PFSK-1 (cell line): ENCODE results near the gene PLEKHG1.

Experiments
- POLR2AphosphoS5 ChIP-seq: IDR thresholded peaks from 2 replicates; pipeline ENCODE4 v1.6.1; 2012; ENCODE audit warnings: low read depth, mild to moderate bottlenecking, control low read depth, low read length, moderate library complexity
- REST ChIP-seq, 2 experiments: IDR thresholded peaks; 2 replicates each; pipeline versions ENCODE4 v1.6.1 to v1.8.0; 2011 to 2012; ENCODE audit warnings: low read depth in 2 of 2, low read length in 2 of 2, control low read depth in 1 of 2, inconsistent platforms in 1 of 2, mild to moderate bottlenecking in 1 of 2, moderate library complexity in 1 of 2; ENCODE audit not compliant: insufficient read depth in 1 of 2
- SIN3A ChIP-seq: IDR thresholded peaks from 2 replicates; pipeline ENCODE4 v1.6.1; 2012; ENCODE audit warnings: mild to moderate bottlenecking, low read length, moderate library complexity, borderline replicate concordance; ENCODE audit not compliant: insufficient read depth
- TAF1 ChIP-seq: IDR thresholded peaks from 2 replicates; pipeline ENCODE4 v1.6.1; 2012; ENCODE audit warnings: low read length, control low read depth, borderline replicate concordance; ENCODE audit not compliant: insufficient read depth

- TF ChIP-seq SIN3A, result no peak
- no peak for TF ChIP-seq POLR2AphosphoS5
- TF ChIP-seq REST (IDR thresholded peaks at IDR 0.05; ENCODE audit: insufficient read depth in 1 of 2, low read depth in 2 of 2, low read length in 2 of 2), result no peak
- no peak for TF ChIP-seq TAF1
Measured at GRCh38 chr6:150617496-150618460, 18.1 kb downstream of the PLEKHG1 start.
